ENCODE data around the gene LAMTOR3.

The LAMTOR3 gene

DNA sequence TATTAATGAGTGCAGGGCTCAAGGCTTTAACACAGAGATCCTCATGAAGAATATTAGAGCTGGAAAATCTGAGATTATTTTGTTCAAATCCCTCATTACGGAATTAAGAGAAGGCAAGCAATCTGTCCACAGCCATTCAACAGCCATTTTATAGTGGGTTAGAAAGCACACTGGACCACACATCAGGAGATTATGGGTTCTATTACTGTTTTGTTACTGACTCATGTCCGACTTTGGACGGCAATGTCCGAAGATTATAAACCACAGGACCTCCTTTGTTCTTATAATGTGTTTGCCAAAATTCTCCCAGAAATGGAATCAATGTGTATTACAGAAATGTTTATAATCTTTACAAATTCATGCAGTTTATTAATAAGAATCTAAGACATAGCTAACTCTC lies 8.1 kb downstream of the LAMTOR3 start:
- DNase-seq (ENCODE audit: low read depth in 1 of 2, low spot score in 1 of 2) = no peak
- no peak for TF ChIP-seq JUND (IDR thresholded peaks at IDR 0.05; ENCODE audit: low read depth)
- in situ Hi-C loops (cut with HindIII; ENCODE audit: low pct_unique_long_range_greater_than_20kb, low sequenced_read_pairs) = no loop called here

DNA sequence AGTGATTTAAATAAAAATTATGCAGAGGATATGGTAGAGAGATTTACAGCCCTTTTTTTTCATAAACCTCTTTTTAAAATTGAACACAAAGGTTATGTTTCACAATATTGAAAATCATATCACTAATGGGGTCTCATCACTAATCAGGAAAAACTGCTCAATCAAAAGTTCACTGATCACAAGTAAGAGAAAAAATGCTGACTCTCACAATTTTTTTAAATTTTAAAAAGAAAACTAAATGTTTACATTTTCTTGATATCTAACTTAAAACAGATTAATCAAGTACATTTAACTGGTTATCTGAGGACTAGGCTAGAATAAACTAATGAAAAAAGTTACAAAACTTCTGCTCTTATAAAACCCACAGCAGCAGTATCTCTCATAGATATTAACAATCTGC lies 8.5 kb downstream of the LAMTOR3 start:
- in situ Hi-C loops (cut with HindIII; ENCODE audit: low pct_unique_long_range_greater_than_20kb, low sequenced_read_pairs) = no loop called here
- DNase-seq (ENCODE audit: low read depth in 1 of 2, low spot score in 1 of 2) = no peak
- no peak for TF ChIP-seq JUND (IDR thresholded peaks at IDR 0.05; ENCODE audit: low read depth)

DNA sequence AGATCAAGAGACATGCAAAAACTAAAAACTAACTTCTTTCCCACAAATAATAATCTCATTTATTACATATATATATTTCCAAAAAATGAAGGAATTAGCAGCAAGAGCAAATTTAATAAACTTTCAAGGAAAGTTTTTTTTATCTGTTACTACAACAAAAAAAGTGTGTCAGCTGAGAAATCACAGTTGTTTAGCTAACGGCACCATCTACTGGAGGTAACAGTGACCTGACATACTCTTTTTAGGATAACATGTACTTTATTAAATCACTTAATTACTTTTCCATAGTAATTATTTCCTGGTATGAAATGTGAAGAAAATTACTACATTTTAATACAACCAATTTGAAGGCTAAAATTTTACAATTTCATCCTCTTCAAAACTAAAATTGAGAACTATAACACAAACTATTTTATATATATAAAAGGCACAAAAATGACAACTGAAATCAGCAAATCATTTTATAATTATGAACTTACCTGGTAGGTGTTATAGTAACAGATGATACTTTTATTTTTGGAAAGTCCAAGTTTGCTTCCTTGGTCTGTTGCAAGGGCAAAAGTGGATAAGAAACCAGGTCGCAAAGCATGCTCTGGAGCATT lies 9.1 kb downstream of the LAMTOR3 start:
- no peak for TF ChIP-seq JUND (IDR thresholded peaks at IDR 0.05; ENCODE audit: low read depth)
- in situ Hi-C loops (cut with HindIII; ENCODE audit: low pct_unique_long_range_greater_than_20kb, low sequenced_read_pairs) = no loop called here
- peak in 1 of 2 experiments; percentile 48 for DNase-seq (ENCODE audit: low read depth in 1 of 2, low spot score in 1 of 2)

DNA sequence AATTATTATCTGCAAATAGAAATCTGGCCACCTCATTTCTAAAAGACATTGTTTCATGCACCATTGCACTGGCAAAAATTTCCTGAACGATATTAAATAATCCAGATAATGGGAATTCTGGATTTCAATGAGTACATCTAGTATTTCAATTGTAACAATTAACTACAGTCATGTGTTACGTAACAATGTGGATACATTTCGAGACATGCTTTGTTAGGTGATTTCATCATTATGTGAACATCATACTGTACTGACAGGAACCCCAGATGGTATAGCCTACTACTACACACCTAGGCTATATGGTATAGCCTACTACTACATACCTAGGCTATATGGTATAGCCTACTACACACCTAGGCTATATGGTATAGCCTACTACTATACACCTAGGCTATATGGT lies 14.8 kb downstream of the LAMTOR3 start:
- TF ChIP-seq JUND (IDR thresholded peaks at IDR 0.05; ENCODE audit: low read depth) = no peak
- in situ Hi-C loops (cut with HindIII; ENCODE audit: low pct_unique_long_range_greater_than_20kb, low sequenced_read_pairs) = no loop called here
- DNase-seq (ENCODE audit: low read depth in 1 of 2, low spot score in 1 of 2) = no peak

DNA sequence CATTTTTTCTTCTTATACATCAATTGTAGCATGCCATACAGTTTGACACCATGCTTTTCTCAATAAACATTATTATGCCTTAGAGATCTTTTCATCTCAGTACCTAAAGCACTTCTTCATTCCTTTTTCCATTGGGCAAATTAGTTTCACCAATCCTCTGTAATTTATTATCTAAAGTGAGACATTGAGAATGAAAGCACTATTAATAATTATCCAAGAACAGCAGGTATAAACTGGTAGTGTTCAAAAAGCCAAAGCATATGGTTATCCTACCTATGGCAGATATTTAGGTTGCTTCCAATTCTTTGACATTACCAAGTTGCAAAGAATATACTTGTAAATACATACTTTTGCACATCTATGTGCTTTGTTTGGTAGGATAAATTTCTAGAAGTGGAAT lies 15.6 kb downstream of the LAMTOR3 start:
- DNase-seq (ENCODE audit: low read depth in 1 of 2, low spot score in 1 of 2) = no peak
- no peak for TF ChIP-seq JUND (IDR thresholded peaks at IDR 0.05; ENCODE audit: low read depth)
- in situ Hi-C loops (cut with HindIII; ENCODE audit: low pct_unique_long_range_greater_than_20kb, low sequenced_read_pairs) = no loop called here

DNA sequence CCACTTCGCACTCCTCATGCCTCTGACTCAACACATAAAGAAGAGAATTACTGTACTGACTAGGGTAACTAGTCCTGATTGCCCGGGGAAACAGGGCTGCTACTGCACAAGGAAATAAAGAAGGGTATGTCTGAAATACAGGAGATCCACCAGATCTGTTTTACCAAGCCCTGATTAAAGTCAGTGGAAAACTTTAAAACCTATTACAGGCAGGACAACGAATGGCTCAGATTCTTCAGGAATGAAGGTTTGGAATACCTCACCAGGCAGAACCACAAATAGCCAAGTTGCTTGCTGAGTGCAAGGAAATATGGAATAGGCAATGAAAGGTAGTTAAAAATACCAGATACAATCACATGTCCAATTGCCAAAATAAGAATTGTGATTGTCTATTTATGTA lies 17.3 kb downstream of the LAMTOR3 start:
- no peak for TF ChIP-seq JUND (IDR thresholded peaks at IDR 0.05; ENCODE audit: low read depth)
- DNase-seq (ENCODE audit: low read depth in 1 of 2, low spot score in 1 of 2) = no peak
- in situ Hi-C loops (cut with HindIII; ENCODE audit: low pct_unique_long_range_greater_than_20kb, low sequenced_read_pairs) = no loop called here

DNA sequence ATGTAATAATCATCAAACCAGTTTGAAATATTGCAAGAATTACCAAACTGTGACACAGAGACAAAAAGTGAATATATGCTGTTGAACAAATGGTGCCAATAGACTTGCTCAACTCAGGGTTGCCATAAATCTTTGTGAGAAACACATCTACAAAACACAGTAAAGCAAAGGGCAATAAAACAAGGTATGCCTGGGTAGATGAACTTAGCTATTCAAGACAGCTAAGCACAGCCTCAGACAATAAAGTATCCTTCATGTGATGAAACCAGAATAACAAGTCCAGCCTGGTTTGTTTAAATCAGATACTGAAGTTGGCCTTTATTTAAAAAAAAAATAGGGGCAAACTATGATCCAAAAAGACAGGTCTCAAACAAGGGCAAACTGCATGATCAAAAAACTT lies 19.2 kb downstream of the LAMTOR3 start:
- in situ Hi-C loops (cut with HindIII; ENCODE audit: low pct_unique_long_range_greater_than_20kb, low sequenced_read_pairs) = no loop called here
- TF ChIP-seq JUND (IDR thresholded peaks at IDR 0.05; ENCODE audit: low read depth) = no peak
- peak in 1 of 2 experiments; percentile 63 for DNase-seq (ENCODE audit: low read depth in 1 of 2, low spot score in 1 of 2)

DNA sequence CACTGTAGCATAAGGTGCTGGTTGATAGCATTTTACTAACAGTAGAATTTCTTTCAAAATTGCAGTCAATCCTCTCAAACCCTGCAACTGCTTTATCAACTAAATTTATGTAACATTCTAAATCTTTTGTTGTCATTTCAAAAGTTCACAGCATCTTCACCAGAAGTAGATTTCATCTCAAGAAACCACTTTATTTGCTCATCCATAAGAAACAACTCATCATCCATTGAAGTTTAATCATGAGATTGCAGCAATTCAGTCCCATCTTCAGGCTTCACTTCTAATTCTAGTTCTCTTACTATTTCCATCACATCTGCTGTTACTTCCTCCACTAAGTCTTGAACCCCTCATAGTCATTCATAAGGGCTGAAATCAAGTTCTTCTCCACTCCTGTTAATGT lies 21.7 kb downstream of the LAMTOR3 start:
- in situ Hi-C loops (cut with HindIII; ENCODE audit: low pct_unique_long_range_greater_than_20kb, low sequenced_read_pairs) = no loop called here
- no peak for TF ChIP-seq JUND (IDR thresholded peaks at IDR 0.05; ENCODE audit: low read depth)
- DNase-seq (ENCODE audit: low read depth in 1 of 2, low spot score in 1 of 2) = no peak

DNA sequence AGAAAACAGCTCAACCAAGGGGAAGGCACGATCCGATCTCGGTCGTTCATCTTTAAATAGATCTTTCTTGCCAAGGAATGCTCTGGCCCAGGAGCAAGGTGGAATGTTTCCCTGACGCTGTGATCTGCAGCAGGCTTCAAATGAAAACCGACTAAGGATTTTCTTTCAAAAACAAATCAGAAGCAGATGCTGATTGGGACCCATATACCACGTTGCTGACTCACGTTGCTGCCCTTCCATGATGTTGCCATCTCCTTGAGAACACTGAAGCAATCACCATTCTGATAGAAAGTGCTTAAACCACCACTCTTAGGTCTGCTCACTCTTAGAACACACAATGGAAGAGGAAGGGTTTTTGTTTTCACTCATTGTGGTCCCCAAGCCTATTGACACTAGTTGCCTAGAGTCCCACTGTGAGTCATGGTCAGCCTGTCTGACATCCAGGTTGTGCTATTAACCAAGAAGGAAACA lies 26.1 kb downstream of the LAMTOR3 start:
- TF ChIP-seq JUND (IDR thresholded peaks at IDR 0.05; ENCODE audit: low read depth) = no peak
- DNase-seq (ENCODE audit: low read depth in 1 of 2, low spot score in 1 of 2) = peak in 1 of 2 experiments; percentile 5
- in situ Hi-C loops (cut with HindIII; ENCODE audit: low pct_unique_long_range_greater_than_20kb, low sequenced_read_pairs) = no loop called here

DNA sequence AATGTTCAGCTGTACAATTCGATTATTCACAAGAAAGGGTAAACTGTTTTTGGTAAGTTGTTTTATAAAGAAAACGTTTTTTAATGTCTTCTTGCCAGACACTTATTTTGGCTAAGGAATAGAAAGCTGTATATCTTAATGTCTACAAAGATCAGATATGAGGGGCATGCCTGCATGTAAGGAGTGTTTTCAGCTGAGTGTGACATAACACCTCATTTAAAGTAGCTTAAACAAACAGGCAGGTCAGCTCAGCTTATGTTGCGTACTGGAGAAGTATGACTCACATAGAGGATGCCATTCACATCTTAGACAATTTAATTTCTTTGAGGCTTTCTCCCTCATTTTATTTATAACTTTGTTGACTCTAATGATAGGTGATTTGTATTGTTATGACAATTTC lies 30.4 kb downstream of the LAMTOR3 start:
- in situ Hi-C loops (cut with HindIII; ENCODE audit: low pct_unique_long_range_greater_than_20kb, low sequenced_read_pairs) = no loop called here
- no peak for TF ChIP-seq JUND (IDR thresholded peaks at IDR 0.05; ENCODE audit: low read depth)
- no peak for DNase-seq (ENCODE audit: low read depth in 1 of 2, low spot score in 1 of 2)

DNA sequence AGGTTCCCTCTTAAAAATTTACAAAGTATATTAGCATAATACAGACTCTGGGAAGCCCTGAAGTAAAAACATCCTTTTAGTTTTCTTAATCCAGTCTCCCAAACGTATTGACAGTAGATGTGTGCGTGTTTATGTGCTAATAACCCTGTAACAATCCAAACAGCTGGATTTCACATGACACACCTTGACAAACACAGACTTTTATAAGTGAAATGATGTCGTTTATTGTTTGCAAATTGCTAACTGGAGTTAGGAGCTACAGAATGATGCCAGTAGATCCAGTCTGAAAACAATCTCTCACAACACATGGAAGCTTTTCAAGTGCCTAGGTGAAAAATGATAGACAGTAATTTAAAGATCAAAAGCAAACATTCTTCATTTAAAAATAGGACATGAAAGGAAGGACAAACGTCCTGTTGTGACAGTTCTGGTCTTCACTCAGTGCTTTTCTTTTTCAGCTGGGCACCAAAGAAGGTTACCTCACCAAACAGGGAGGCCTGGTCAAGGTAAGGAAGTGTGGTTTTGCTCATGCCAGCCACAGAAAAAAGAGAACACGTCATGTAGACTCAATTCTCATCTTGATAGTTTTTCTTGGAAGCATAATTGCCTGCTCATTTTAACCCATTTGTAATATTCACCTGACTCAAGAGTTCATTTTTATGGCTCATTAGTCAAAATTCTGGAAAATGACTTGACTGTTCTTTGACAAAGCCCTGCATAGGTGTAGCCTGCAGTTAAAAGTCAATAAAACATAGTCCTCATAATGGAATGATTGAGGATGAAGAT lies 32.9 kb downstream of the LAMTOR3 start:
- TF ChIP-seq JUND (IDR thresholded peaks at IDR 0.05; ENCODE audit: low read depth) = no peak
- no peak for DNase-seq (ENCODE audit: low read depth in 1 of 2, low spot score in 1 of 2)
- in situ Hi-C loops (cut with HindIII; ENCODE audit: low pct_unique_long_range_greater_than_20kb, low sequenced_read_pairs) = no loop called here

DNA sequence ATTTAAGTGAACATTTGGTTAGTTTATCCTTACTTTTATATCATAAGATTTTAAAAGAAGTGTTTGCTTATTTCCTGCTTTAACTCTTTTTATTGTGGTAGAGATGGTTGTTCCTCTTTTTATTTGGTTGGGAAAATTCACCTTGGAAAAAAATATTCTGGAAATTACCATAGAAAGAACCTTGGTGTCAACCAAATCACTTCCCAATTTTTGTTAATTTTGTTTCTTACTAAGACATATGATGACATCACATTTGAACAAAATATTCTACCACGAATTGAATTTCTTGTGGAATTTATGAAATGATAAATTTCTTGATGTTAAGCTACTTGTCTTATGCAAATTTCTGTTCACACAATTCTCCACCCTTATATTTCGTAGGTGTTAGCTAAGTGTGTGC lies 33.7 kb downstream of the LAMTOR3 start:
- TF ChIP-seq JUND (IDR thresholded peaks at IDR 0.05; ENCODE audit: low read depth) = no peak
- in situ Hi-C loops (cut with HindIII; ENCODE audit: low pct_unique_long_range_greater_than_20kb, low sequenced_read_pairs) = no loop called here
- DNase-seq (ENCODE audit: low read depth in 1 of 2, low spot score in 1 of 2) = no peak

DNA sequence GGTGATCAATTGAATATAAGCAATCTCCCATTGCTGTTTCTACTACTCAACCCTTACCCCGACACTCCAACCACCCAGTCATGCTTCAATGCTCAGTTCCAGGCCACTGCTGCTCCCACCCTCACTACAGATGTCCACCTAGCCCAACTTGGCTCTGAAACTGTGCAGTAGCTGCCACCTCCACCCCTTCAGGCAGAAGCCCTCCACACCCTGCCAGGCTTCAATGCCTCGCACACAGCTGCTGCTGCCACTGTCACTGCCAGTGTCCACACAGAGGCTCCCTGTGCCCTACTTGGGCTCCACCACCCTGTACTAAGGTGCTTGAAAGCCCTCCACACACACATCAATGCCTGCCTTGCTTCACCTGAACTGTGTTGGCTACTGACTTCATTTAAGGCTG lies 34.6 kb downstream of the LAMTOR3 start:
- no peak for TF ChIP-seq JUND (IDR thresholded peaks at IDR 0.05; ENCODE audit: low read depth)
- DNase-seq (ENCODE audit: low read depth in 1 of 2, low spot score in 1 of 2) = no peak
- in situ Hi-C loops (cut with HindIII; ENCODE audit: low pct_unique_long_range_greater_than_20kb, low sequenced_read_pairs) = no loop called here
